Measurements from ENCODE around the gene JRKL. TPM values are rescaled to one million over a fixed set of nuclear protein-coding genes. Genes with fewer than 3 reads are reported as not detected.
A peak's percentile ranks its signal among the peaks of the same experiment; 100 is the strongest.

Gene JRKL
- total and polyA plus RNA-seq, 12 donors, result 0.87 to 12.4 (median 4.6) TPM

GRCh38 chr11:96385187-96385586 is 4.6 kb upstream of the JRKL start:
- no peaks in the 10 kb centered on the region for H3K27me3 ChIP-seq
- intact Hi-C loops (cut with DNase I), result no loop called here
- peaks cover 0 to 6% of the 10 kb centered on the region in 2 donors for H3K36me3 ChIP-seq (replicated peaks in 1 of 2)
- no peaks in the 10 kb centered on the region for H3K9me3 ChIP-seq (replicated peaks in 1 of 3)
- TF ChIP-seq, protein P1, sequence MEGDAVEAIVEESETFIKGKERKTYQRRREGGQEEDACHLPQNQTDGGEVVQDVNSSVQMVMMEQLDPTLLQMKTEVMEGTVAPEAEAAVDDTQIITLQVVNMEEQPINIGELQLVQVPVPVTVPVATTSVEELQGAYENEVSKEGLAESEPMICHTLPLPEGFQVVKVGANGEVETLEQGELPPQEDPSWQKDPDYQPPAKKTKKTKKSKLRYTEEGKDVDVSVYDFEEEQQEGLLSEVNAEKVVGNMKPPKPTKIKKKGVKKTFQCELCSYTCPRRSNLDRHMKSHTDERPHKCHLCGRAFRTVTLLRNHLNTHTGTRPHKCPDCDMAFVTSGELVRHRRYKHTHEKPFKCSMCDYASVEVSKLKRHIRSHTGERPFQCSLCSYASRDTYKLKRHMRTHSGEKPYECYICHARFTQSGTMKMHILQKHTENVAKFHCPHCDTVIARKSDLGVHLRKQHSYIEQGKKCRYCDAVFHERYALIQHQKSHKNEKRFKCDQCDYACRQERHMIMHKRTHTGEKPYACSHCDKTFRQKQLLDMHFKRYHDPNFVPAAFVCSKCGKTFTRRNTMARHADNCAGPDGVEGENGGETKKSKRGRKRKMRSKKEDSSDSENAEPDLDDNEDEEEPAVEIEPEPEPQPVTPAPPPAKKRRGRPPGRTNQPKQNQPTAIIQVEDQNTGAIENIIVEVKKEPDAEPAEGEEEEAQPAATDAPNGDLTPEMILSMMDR (IDR thresholded peaks at IDR 0.05), result no peak
- no peak for TF ChIP-seq POLR2A (IDR thresholded peaks at IDR 0.05)
- no peak for DNase-seq
- H3K4me1 ChIP-seq (replicated peaks in 1 of 2), result peaks cover 5 to 16% of the 10 kb centered on the region in 2 donors
- no peak overlapping the region for H3K27ac ChIP-seq
- H3K4me3 ChIP-seq, result no peak overlapping the region
- whole genome bisulfite sequencing, 4 donors, result 84 to 94% (median 85%) methylated on average over 2 of the region's 2 CpGs

- Histone ChIP-seq H3K4me3 (peak overlapping the region; percentile 2 to 84 (median 74)), H3K9me3 (replicated peaks in 1 of 3) (no peaks in the 10 kb centered on the region), H3K27ac (peak overlapping the region in 4 of 5 donors; percentile 76 to 93 (median 87)), H3K27me3 (no peaks in the 10 kb centered on the region), H3K4me1 (replicated peaks in 1 of 2) (peaks cover 5 to 28% of the 10 kb centered on the region in 2 donors), H3K36me3 (replicated peaks in 1 of 2) (peaks cover 0 to 1% of the 10 kb centered on the region in 2 donors)
- intact Hi-C loops (cut with DNase I), result no loop called here
- DNase-seq, result no peak
- WGBS, 4 donors, result 0% methylated on average over 18 to 30 of the region's 30 CpGs
- TF ChIP-seq, protein P1 (IDR thresholded peaks at IDR 0.05), result peak in 2 of 6 experiments; percentile 8 to 21
- TF ChIP-seq POLR2A (IDR thresholded peaks at IDR 0.05), result no peak
Observed at GRCh38 chr11:96388891-96389719, 708 bp upstream of the JRKL start.

DNA sequence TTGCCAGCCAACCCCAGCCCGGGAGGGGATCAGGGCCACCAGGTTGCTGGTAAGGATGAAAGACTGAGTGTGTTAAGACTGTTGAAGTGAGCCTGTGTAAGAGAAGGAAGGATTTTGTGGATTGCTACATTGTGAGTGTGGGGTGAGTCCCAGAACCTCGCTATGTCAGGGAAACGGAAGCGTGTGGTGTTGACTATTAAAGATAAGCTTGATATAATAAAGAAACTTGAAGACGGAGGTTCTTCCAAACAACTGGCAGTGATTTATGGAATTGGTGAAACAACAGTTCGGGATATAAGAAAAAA is 627 bp downstream of the JRKL start:
- Histone ChIP-seq H3K36me3 (replicated peaks in 1 of 2) (no peaks in the 10 kb centered on the region), H3K9me3 (replicated peaks in 1 of 3) (no peaks in the 10 kb centered on the region), H3K4me1 (replicated peaks in 1 of 2) (peaks cover 5 to 28% of the 10 kb centered on the region in 2 donors), H3K4me3 (peak overlapping the region in 3 of 4 donors; percentile 2 to 84 (median 84)), H3K27ac (peak overlapping the region; percentile 65 to 93 (median 85)), H3K27me3 (no peaks in the 10 kb centered on the region)
- TF ChIP-seq POLR2A (IDR thresholded peaks at IDR 0.05), result no peak
- TF ChIP-seq, protein P1 (IDR thresholded peaks at IDR 0.05), result no peak
- intact Hi-C loops (cut with DNase I), result loop anchor here in 1 of 2 donors (10.0 kb wide), 1 partner anchor 546 kb away; no protein-coding TSS in a partner anchor
- WGBS, 4 donors, result 16 to 26% (median 17%) methylated on average over 6 of the region's 6 CpGs
- DNase-seq, result peak in 1 of 7 donors; percentile 17

DNA sequence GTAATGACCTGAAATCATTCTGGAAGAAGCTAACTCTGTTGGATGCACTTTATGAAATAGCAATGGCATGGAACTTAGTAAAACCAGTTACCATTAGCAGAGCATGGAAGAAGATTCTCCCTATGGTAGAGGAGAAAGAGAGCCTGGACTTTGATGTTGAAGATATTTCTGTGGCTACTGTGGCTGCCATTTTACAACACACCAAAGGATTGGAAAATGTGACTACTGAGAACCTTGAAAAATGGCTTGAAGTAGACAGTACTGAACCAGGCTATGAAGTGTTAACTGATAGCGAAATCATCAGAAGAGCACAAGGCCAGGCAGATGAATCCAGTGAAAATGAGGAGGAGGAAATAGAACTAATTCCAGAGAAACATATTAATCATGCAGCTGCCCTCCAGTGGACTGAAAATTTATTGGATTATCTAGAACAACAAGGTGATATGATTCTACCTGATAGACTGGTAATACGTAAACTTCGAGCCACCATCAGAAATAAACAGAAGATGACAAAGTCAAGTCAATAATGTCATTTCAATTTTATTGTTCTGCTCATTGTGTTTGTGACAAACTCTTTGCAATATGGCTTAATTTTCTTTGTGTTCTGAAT is 2.0 kb downstream of the JRKL start:
- Histone ChIP-seq H3K36me3 (replicated peaks in 1 of 2) (no peaks in the 10 kb centered on the region), H3K4me3 (no peak overlapping the region), H3K9me3 (replicated peaks in 1 of 3) (no peaks in the 10 kb centered on the region), H3K27me3 (no peaks in the 10 kb centered on the region), H3K27ac (no peak overlapping the region), H3K4me1 (replicated peaks in 1 of 2) (peaks cover 5 to 28% of the 10 kb centered on the region in 2 donors)
- no peak for DNase-seq
- TF ChIP-seq POLR2A (IDR thresholded peaks at IDR 0.05), result no peak
- TF ChIP-seq, protein P1 (IDR thresholded peaks at IDR 0.05), result no peak
- 71 to 83% (median 79%) methylated on average over 3 of the region's 3 CpGs for WGBS, 4 donors
- intact Hi-C loops (cut with DNase I), result loop anchor here in 1 of 2 donors (10.0 kb wide), 1 partner anchor 547 kb away; no protein-coding TSS in a partner anchor

Data from adrenal gland (tissue), 12 donors.